Muscle layer of duodenum (tissue), 2 donors: ENCODE measurements around the gene STK32C.
"Not testable (repeated sequence)": the region's sequence is repeated elsewhere in the genome, so short reads cannot be mapped to it uniquely, and the experiment has no call there.

ENCODE experiments used
- H3K27ac ChIP-seq: one replicate; pipeline ENCODE4 v1.7.0; 2013; ENCODE audit warnings: mild to moderate bottlenecking, low read length
- H3K27me3 ChIP-seq: one replicate; pipeline ENCODE4 v1.7.0; 2013; ENCODE audit warnings: low read depth, mild to moderate bottlenecking, control low read depth, low read length
- H3K36me3 ChIP-seq, 2 donors: one replicate each; pipeline ENCODE4 v1.7.0; 2013; ENCODE audit warnings: low read length in 2 of 2, control low read depth in 1 of 2, mild to moderate bottlenecking in 1 of 2; ENCODE audit not compliant: insufficient read depth in 2 of 2, control insufficient read depth in 1 of 2
- H3K4me1 ChIP-seq, 2 donors: one replicate each; pipeline ENCODE4 v1.7.0; 2013; ENCODE audit warnings: low read length in 2 of 2, mild to moderate bottlenecking in 2 of 2, control low read depth in 1 of 2, moderate library complexity in 1 of 2; ENCODE audit not compliant: insufficient read depth in 2 of 2, control insufficient read depth in 1 of 2
- H3K4me3 ChIP-seq, 2 donors: one replicate each; pipeline ENCODE4 v1.7.0; 2013; ENCODE audit warnings: low read length in 2 of 2, low read depth in 1 of 2, mild to moderate bottlenecking in 1 of 2
- H3K9me3 ChIP-seq, 2 donors: one replicate each; pipeline ENCODE4 v1.7.0; 2013; ENCODE audit warnings: low read length in 2 of 2, control low read depth in 1 of 2, mild to moderate bottlenecking in 1 of 2; ENCODE audit not compliant: control insufficient read depth in 1 of 2
- donor health status: healthy.

The STK32C gene

DNA sequence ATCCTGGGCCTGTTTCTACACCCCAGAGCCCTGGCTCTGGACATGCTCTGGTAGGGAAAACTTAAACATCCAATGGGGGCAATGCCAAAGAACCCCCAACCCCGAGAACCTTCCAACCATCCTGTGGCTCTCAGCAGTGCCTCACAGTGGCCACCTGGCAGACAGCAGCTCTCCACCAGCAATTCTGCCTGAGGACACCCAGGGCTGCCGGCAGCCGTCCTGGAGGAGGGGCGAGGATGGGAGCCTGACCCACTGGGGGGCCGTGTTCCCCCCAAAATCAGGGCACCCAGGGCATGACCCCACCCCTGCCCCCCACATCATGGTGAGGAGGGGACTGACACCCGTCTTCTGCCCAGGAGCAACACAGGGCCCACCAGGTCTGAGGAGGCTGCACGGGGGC is 88.3 kb downstream of the STK32C start:
- Histone ChIP-seq H3K4me3 (no peak overlapping the region), H3K36me3 (peaks cover 0 to 3% of the 10 kb centered on the region in 2 donors), H3K9me3 (no peaks in the 10 kb centered on the region), H3K27ac (no peak overlapping the region), H3K4me1 (peaks cover 0 to 4% of the 10 kb centered on the region in 2 donors), H3K27me3 (no peaks in the 10 kb centered on the region)

DNA sequence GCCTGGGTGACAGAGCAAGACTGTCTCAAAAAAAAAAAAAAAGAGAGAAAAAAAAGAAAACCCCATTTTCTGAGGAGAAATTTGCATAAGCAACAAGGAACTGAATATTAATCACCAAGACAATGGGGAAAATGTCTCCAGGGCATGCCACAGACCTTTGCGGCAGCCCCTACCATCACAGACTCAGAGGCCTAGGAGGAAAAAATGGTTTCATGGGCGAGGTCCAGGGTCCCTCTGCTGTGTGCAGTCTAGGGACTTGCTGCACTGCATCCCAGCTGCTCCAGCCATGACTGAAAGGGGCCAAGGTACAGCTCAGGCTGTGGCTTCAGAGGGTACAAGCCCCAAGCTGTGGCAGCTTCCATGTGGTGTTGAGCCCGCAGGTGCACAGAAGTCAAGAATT is 91.3 kb downstream of the STK32C start:
- H3K4me1 ChIP-seq, H3K4me3 ChIP-seq, H3K27ac ChIP-seq, H3K27me3 ChIP-seq: not testable (repeated sequence)
- H3K9me3 ChIP-seq, result peaks cover 0 to 10% of the 10 kb centered on the region in 2 donors
- peaks cover 0 to 15% of the 10 kb centered on the region in 2 donors for H3K36me3 ChIP-seq

DNA sequence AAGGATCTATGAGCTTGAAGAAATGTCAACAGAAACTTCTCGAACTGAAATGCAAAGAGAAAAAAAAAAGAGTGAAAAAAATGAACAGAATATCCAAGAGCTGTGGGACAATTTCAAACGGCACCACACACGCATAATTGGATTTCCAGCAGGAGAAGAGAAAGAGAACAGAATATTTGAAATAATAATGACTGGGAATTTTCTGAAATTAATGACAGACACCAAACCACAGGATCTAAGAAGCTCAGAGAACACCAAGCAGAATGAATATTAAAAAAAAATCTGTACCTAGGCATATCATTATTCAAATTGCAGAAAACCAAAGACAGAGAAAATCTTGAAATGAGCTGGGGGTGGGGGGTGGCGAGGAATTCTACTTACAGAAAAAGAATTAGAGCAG is 93.8 kb downstream of the STK32C start:
- Histone ChIP-seq H3K4me1 (no peaks in the 10 kb centered on the region), H3K9me3 (peaks cover 0 to 10% of the 10 kb centered on the region in 2 donors), H3K36me3 (peaks cover 0 to 15% of the 10 kb centered on the region in 2 donors), H3K27ac (no peak overlapping the region), H3K4me3 (no peak overlapping the region), H3K27me3 (no peaks in the 10 kb centered on the region)

DNA sequence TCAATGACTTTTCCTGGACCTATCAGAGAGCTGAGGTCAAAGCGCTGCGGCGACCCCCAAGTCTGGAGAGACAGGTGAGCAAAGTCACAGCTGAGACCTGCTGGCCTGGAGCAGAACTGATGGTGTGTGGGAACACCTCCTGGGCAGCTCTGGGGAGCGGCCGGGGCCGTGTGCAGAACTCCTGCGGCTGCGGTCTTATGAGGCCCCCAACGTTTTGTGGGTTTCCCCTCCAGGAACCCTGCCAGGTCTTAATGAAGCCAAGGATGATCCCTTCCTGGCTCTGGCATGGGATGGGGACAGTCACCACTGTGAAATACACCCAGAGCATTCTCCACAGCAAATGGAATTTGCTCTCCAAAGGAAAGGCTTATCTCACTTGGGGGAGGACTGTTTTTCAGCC is 94.9 kb downstream of the STK32C start:
- Histone ChIP-seq H3K36me3 (peaks cover 0 to 12% of the 10 kb centered on the region in 2 donors), H3K27ac (no peak overlapping the region), H3K4me1 (no peaks in the 10 kb centered on the region), H3K4me3 (no peak overlapping the region), H3K27me3 (no peaks in the 10 kb centered on the region), H3K9me3 (peaks cover 0 to 10% of the 10 kb centered on the region in 2 donors)

DNA sequence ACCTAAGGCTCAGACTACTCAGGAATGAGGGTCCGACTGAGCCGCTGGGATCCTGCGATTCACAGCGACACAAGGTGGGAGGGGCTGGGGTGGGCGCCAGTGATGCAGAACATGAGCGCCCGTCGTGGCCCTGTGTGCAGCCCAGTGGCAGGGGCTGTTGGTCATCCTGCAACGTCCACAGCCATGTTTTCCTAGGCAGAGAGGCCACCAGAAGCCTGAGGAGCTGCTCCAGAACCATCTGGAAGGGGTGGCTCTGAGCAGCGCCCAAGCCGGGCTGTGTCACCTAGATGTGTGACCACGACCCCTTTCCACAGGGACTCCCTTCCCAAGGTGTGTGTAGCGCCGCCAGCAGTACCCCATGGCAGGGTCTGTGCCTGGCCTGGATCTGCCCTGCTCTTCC is 96.5 kb downstream of the STK32C start:
- Histone ChIP-seq H3K9me3 (peaks cover 0 to 10% of the 10 kb centered on the region in 2 donors), H3K36me3 (peaks cover 0 to 12% of the 10 kb centered on the region in 2 donors), H3K27ac (no peak overlapping the region), H3K4me3 (no peak overlapping the region), H3K27me3 (no peaks in the 10 kb centered on the region), H3K4me1 (no peaks in the 10 kb centered on the region)

DNA sequence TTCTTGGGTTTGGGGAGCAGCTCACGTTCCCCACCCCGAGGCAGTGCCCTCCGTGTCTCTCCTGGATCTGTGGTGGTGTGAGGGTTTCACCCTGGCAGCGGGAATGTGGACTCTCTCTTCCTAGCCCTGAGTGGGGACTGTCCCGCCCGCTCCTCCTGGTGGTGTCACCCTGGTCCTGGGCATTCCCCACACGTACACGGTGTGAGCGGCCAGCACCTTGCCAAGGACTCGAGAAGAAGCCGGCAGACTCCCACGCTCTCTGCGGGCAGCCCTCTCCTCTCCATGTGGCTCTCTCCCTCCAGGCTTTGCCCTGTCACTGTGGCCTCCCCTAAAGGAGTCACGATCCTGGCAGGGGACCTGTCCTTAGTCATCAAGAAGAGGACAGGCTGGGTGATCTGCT is 97.0 kb downstream of the STK32C start:
- H3K36me3 ChIP-seq, result peaks cover 0 to 12% of the 10 kb centered on the region in 2 donors
- H3K4me1 ChIP-seq, result no peaks in the 10 kb centered on the region
- no peak overlapping the region for H3K27ac ChIP-seq
- no peaks in the 10 kb centered on the region for H3K27me3 ChIP-seq
- no peak overlapping the region for H3K4me3 ChIP-seq
- peaks cover 0 to 10% of the 10 kb centered on the region in 2 donors for H3K9me3 ChIP-seq

DNA sequence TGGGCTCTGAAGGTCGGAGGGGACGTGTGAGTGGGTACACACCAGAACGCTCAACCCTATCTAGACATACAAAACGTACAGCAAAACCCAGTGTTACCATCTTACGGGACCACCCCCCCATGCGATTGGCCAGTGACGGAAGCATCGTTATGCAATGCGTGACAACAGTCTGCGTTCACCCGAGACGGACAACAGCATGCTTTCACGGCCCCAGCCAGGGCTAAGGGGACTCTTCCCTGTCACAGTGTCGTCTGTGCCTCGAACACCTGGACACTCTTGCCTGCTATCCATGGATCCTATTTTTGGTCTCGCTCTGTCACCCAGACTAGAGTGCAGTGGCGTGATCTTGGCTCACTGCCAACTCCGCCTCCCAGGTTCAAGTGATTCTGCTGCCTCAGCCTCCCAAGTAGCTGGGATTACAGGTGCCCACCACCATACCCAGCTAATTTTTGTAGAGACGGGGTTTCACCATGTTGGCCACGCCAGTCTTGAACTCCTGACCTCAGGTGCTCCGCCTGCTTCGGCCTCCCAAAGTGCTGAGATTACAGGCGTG is 97.7 kb downstream of the STK32C start:
- Histone ChIP-seq H3K27ac (no peak overlapping the region), H3K36me3 (peaks cover 0 to 12% of the 10 kb centered on the region in 2 donors), H3K4me3 (no peak overlapping the region), H3K9me3 (peaks cover 0 to 10% of the 10 kb centered on the region in 2 donors), H3K4me1 (no peaks in the 10 kb centered on the region), H3K27me3 (no peaks in the 10 kb centered on the region)

DNA sequence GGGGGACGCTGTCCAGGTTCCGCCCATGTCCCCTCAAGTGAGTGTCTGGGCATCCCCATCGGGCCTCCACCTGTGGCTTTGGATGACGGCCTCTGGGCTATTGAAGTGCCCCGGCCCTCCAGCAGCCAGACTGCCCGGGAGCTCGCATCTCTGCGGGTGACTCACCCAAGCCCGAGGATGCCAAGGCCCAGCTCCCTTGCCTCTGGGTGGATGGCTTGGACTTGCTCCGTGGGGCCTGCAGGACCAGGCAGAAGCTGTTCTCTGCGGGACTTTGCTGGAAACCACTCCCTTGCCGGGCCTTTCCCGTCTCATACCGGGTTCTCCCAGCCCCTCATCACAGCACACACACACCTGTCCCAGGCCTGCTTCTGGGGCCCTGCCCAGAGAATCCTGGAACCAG is 98.6 kb downstream of the STK32C start:
- peaks cover 0 to 10% of the 10 kb centered on the region in 2 donors for H3K9me3 ChIP-seq
- no peaks in the 10 kb centered on the region for H3K4me1 ChIP-seq
- H3K36me3 ChIP-seq, result peaks cover 0 to 12% of the 10 kb centered on the region in 2 donors
- no peaks in the 10 kb centered on the region for H3K27me3 ChIP-seq
- H3K4me3 ChIP-seq, result no peak overlapping the region
- H3K27ac ChIP-seq, result no peak overlapping the region

DNA sequence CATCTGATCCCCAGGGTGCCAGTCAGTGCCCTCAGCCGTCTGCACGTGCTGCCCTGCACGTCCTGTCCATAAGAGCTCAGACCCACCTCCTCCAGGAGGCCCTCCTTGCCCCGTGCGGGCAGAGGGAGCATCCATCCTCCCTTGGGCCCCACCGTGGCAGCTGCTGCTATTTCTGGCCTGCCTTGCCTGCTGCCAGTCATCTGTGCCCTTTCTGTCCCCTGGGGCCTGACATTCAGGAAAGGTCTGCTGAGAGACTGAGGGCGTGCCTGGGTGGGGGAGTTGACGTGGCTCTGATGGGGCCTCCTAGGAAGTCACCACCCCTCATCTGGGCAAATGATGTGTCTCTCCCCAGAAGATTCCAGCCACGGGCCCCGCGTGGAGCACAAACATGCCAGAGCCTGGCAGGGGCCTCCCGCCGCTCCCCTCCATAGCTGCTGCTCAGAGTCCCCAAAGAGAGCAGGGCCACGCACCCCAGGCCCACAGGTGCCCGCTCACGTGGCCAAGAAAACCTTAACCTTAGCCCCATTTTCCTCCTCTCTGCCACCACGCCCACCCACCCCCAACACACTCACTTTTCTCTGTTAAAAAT is 99.2 kb downstream of the STK32C start:
- Histone ChIP-seq H3K9me3 (peaks cover 0 to 7% of the 10 kb centered on the region in 2 donors), H3K36me3 (peaks cover 0 to 10% of the 10 kb centered on the region in 2 donors), H3K27me3 (no peaks in the 10 kb centered on the region), H3K4me3 (no peak overlapping the region), H3K27ac (no peak overlapping the region), H3K4me1 (no peaks in the 10 kb centered on the region)

DNA sequence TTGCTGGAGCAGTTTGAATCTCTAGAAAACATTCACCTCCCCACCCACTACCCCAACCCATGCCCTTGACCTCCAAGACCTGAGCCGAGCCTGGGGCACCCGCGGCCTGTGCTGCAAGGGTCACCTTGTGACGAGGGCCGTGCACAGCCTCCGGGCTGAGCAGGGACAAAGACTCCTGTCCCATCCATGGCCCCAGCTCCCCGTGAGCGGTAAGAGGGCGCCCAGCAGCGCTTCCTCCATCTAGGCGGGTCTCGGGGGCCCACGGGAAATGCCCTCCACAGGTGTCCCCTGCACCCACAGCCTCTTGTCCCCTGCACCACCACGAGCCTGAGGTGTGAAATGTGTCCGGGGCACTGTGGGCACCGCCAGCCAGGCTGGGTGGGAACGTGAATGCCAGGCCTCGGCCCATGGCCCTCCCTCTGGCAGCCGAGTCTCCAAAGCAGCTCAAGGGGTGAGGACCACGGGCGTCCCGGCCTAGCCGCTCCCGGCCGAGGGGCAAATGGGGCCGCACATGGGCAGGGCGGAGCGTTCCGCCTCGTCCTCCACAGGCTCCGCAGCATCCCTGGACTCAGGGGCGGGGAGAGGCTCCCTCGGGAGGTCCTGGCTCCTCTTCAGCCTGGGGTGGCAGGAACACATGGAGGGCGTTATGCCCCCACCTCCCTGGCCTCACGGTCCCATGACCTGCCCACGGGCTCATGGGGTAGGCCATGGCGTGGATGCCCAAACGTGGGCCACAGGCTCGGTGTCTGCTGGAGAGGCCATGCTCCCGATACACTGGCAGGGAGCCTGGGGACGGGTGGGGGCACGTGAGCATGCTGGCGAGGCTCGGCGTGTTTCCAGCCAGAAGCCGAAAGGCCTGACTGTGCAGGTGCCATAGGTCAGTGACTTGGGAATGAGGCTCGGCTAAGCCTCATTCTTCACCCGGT is 100.0 kb downstream of the STK32C start:
- H3K36me3 ChIP-seq, result peaks cover 0 to 3% of the 10 kb centered on the region in 2 donors
- H3K27ac ChIP-seq, result no peak overlapping the region
- no peak overlapping the region for H3K4me3 ChIP-seq
- no peaks in the 10 kb centered on the region for H3K9me3 ChIP-seq
- H3K27me3 ChIP-seq, result no peaks in the 10 kb centered on the region
- no peaks in the 10 kb centered on the region for H3K4me1 ChIP-seq

DNA sequence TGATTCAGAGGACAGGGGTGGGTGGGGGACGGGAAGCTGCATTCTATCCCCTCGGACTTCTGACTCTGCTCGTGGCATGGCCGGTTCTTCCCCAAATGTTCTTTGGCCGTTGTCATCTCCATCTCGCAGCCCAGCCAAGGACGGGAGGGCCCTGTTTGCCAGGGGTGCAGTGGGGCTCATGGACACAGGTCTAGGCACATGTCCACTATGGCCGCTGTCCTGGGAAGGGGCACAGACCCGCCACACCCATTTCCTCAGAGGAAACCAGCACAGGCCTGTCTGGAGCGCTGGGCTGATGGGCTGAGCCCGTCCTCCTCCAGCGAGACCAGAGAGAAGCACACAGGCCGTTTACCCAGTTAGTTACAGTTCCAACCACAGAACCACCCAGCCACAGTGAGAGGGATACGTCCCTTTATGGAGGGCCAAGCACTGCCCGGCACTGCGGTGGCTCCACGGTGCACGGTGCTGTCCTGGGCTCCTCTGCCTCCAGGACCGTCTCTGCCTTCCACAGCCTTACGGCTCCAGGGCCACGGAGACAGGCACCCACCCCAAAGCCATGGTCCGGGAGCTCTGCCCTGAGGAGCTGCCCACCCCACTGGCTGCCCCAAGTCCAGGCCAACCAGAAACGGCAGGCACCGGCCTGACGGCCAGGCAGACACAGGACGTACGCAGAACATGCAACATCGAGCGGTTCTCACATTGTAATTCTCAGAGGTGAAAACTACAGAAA is 100.8 kb downstream of the STK32C start:
- H3K4me1 ChIP-seq, result no peaks in the 10 kb centered on the region
- no peaks in the 10 kb centered on the region for H3K9me3 ChIP-seq
- H3K27ac ChIP-seq, result no peak overlapping the region
- no peaks in the 10 kb centered on the region for H3K36me3 ChIP-seq
- no peaks in the 10 kb centered on the region for H3K27me3 ChIP-seq
- H3K4me3 ChIP-seq, result no peak overlapping the region
